Muscle layer of duodenum (tissue), 2 donors: ENCODE data around the gene PEX14.

Experiments used
- H3K27ac ChIP-seq: one replicate; pipeline ENCODE4 v1.7.0; 2013; ENCODE audit warnings: mild to moderate bottlenecking, low read length
- H3K27me3 ChIP-seq: one replicate; pipeline ENCODE4 v1.7.0; 2013; ENCODE audit warnings: low read depth, mild to moderate bottlenecking, control low read depth, low read length
- H3K36me3 ChIP-seq, 2 donors: one replicate each; pipeline ENCODE4 v1.7.0; 2013; ENCODE audit warnings: low read length in 2 of 2, control low read depth in 1 of 2, mild to moderate bottlenecking in 1 of 2; ENCODE audit not compliant: insufficient read depth in 2 of 2, control insufficient read depth in 1 of 2
- H3K4me1 ChIP-seq, 2 donors: one replicate each; pipeline ENCODE4 v1.7.0; 2013; ENCODE audit warnings: low read length in 2 of 2, mild to moderate bottlenecking in 2 of 2, control low read depth in 1 of 2, moderate library complexity in 1 of 2; ENCODE audit not compliant: insufficient read depth in 2 of 2, control insufficient read depth in 1 of 2
- H3K4me3 ChIP-seq, 2 donors: one replicate each; pipeline ENCODE4 v1.7.0; 2013; ENCODE audit warnings: low read length in 2 of 2, low read depth in 1 of 2, mild to moderate bottlenecking in 1 of 2
- H3K9me3 ChIP-seq, 2 donors: one replicate each; pipeline ENCODE4 v1.7.0; 2013; ENCODE audit warnings: low read length in 2 of 2, control low read depth in 1 of 2, mild to moderate bottlenecking in 1 of 2; ENCODE audit not compliant: control insufficient read depth in 1 of 2
- donor health status: healthy.

Gene PEX14

DNA sequence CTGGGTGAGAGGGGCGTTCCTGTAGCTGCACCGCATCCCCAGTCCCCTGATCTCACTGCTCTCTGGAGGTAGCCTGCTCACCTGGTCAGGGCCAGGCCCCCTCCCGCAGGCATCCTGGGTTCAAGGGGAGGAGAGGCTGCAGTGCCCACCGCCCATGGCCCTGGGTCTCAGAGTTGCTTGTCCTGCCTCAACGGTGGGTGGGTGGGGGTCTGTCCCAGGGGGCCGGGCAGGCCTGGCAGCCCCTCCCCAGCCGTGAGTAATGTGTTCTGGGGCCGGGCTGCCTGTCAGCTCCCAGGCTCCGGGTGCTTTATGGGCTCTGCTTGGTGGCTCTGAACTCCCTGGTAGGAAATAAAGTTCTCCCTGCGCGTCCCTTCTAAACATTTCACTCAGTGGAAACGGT is 194.8 kb downstream of the PEX14 start:
- peaks cover 0 to 70% of the 10 kb centered on the region in 2 donors for H3K4me1 ChIP-seq
- peaks cover 0 to 6% of the 10 kb centered on the region in 2 donors for H3K36me3 ChIP-seq
- no peaks in the 10 kb centered on the region for H3K27me3 ChIP-seq
- H3K4me3 ChIP-seq, result no peak overlapping the region
- H3K9me3 ChIP-seq, result no peaks in the 10 kb centered on the region
- H3K27ac ChIP-seq, result no peak overlapping the region

DNA sequence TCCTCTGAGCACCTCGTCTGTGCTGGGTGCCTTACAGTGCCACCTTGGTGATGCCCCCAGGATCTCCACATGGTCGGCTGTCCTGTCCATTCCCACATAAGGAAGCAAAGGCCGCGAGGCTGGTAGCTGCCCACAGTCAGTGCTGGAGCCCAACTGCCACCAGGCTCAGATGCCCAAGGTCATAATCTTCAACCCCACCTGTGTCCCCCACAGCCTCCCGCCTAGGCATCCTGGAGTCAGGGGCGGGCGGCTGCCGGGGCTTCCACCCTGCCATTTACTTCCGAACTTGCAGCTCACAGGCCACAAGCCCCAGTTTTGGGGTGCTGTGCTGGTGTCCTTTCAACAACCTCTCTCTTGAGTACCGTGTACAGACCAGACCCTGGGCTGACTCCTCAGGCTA is 195.4 kb downstream of the PEX14 start:
- Histone ChIP-seq H3K27ac (no peak overlapping the region), H3K36me3 (peaks cover 0 to under 1% of the 10 kb centered on the region in 2 donors), H3K4me3 (no peak overlapping the region), H3K27me3 (no peaks in the 10 kb centered on the region), H3K9me3 (no peaks in the 10 kb centered on the region), H3K4me1 (peaks cover 0 to 70% of the 10 kb centered on the region in 2 donors)

DNA sequence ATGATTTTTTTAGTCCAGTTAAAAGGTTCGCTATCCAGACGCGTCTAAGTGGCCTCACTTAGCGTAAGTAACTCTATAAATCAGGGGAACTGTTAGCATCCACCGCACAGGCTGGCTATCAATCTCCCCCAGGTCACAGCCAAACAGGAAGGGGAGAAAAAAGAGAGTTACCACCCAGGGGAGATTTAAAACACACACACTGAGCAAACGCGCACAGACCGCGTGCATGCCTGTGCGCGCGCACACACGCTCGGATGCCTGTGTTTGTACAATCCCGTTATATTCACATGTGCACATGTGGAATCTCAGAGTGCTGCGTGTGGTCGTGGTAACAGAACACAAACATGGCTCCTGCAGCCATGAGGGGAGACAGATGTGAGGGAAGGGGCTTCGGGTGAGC is 196.3 kb downstream of the PEX14 start:
- Histone ChIP-seq H3K9me3 (no peaks in the 10 kb centered on the region), H3K36me3 (no peaks in the 10 kb centered on the region), H3K4me3 (no peak overlapping the region), H3K4me1 (peaks cover 0 to 77% of the 10 kb centered on the region in 2 donors), H3K27ac (no peak overlapping the region), H3K27me3 (no peaks in the 10 kb centered on the region)

DNA sequence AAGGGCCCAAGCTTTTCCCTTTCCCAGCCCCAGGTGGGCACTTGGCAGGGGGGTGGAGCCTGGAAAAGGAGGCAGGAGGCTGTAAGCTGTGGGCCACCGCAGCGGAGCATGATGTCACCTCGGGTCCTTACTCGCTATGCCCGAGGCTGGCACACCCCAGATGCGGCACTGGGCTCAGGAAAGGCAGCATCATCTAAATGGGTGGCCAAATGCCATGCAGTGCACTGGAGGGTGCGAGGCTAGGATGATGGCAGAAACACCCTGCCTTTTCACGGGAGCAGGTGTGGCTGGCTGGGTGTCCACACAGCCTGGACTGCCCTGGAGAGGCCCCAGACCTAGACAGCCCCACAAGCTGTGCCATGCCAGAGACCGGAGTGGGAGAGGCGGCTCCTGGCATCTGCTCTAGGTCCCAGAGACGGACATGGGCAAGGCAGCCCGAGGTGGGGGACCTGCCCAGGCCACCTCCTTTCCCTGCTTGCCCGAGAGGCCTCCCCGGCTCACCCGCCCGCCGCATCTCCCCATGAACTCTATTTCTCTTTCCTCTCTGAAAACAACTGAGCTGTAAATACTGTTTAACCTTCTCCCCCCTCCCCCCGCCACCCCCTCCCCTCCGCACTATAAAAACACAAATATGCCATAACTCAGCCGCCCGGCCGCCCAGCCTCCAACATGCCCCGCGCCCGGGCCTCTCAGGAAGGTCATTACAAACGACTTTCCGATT is 197.0 kb downstream of the PEX14 start:
- Histone ChIP-seq H3K4me3 (no peak overlapping the region), H3K9me3 (no peaks in the 10 kb centered on the region), H3K27ac (no peak overlapping the region), H3K27me3 (no peaks in the 10 kb centered on the region), H3K4me1 (peaks cover 0 to 84% of the 10 kb centered on the region in 2 donors), H3K36me3 (no peaks in the 10 kb centered on the region)

DNA sequence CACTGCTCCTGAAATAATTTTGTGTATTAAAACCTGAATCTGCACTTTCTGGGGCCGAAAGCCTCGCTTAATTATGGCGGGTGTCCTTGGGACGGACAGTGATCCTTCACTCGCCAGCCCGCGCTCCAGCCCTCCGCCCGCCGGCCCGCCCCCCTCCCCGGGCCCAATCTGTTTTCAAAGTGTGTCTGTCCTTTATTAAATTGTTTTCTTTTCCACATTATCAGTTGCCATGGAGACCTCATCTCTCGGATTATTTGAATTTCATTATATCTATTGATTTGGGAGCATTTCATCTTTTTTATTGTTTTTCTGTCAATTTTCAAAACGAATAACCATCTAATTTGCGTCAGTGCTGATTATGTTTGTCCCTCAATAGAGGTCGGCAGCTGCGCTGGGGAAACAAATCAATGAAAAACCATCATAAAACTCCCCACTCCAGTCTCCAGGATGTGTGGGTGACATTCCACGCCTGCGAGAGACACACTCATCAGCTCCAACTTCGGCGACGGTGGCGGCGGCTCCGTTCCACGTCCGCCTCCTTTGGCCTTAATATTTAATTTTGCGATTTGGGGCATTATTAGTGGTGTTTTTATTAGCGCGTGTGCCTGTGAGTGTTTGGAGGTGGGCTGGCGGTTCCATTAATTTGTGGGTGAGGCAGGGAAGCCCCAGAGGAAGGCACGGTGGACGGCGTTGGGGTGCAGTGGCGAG is 197.7 kb downstream of the PEX14 start:
- H3K4me1 ChIP-seq, result peaks cover 0 to 86% of the 10 kb centered on the region in 2 donors
- no peaks in the 10 kb centered on the region for H3K27me3 ChIP-seq
- H3K9me3 ChIP-seq, result no peaks in the 10 kb centered on the region
- H3K4me3 ChIP-seq, result no peak overlapping the region
- H3K36me3 ChIP-seq, result no peaks in the 10 kb centered on the region
- H3K27ac ChIP-seq, result no peak overlapping the region

DNA sequence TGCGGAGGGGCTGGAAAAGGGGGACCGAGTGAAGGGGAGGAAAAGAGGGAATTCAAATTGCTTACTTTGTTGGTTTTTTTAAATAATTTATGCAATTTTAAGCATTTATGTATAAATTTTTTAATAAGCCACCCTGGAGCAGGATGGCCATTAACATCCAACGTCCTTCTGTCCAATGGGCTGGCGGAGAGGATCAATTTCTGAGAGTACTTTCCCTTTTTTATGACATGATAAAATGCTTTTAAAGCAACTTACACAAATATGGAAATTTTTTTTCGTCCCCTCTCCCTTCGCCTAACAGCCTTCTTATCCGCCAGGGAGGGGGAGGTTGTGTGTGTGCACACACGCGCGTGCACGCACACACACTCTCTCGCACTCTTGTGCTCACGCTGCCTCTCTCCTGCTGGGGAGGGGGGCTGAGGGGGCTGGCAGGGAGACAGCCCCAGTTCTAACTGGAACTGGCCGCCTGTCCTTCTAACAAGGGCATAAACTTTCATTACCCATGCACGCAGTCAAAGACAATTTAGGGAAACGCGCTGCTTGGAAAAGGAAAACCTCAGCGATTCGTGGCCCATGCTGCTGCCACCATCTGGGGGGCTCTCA is 198.5 kb downstream of the PEX14 start:
- no peaks in the 10 kb centered on the region for H3K9me3 ChIP-seq
- H3K27me3 ChIP-seq, result no peaks in the 10 kb centered on the region
- no peak overlapping the region for H3K4me3 ChIP-seq
- no peak overlapping the region for H3K27ac ChIP-seq
- H3K4me1 ChIP-seq, result peaks cover 0 to 88% of the 10 kb centered on the region in 2 donors
- H3K36me3 ChIP-seq, result no peaks in the 10 kb centered on the region

DNA sequence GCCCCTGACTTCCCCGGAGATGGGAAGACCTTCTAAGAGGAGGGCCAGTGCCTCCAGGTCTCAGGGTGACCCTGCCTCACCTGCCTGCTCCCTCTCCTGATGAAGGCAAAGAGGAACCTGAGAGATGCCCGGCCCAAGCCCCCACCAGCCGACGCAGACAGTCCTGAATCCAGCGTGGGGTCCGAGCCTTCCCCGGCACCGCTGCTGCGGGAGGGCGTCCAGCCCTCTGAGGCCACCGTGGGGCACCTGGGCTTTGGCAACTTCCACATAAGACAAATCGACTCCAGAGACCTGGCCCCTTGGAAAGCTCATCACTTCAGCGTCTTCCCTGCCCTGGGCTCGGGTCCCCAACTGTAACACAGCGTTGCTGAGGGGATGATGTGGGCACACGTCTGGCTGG is 199.5 kb downstream of the PEX14 start:
- H3K4me1 ChIP-seq, result peaks cover 0 to 88% of the 10 kb centered on the region in 2 donors
- no peaks in the 10 kb centered on the region for H3K36me3 ChIP-seq
- H3K27me3 ChIP-seq, result no peaks in the 10 kb centered on the region
- H3K4me3 ChIP-seq, result no peak overlapping the region
- no peak overlapping the region for H3K27ac ChIP-seq
- H3K9me3 ChIP-seq, result no peaks in the 10 kb centered on the region

DNA sequence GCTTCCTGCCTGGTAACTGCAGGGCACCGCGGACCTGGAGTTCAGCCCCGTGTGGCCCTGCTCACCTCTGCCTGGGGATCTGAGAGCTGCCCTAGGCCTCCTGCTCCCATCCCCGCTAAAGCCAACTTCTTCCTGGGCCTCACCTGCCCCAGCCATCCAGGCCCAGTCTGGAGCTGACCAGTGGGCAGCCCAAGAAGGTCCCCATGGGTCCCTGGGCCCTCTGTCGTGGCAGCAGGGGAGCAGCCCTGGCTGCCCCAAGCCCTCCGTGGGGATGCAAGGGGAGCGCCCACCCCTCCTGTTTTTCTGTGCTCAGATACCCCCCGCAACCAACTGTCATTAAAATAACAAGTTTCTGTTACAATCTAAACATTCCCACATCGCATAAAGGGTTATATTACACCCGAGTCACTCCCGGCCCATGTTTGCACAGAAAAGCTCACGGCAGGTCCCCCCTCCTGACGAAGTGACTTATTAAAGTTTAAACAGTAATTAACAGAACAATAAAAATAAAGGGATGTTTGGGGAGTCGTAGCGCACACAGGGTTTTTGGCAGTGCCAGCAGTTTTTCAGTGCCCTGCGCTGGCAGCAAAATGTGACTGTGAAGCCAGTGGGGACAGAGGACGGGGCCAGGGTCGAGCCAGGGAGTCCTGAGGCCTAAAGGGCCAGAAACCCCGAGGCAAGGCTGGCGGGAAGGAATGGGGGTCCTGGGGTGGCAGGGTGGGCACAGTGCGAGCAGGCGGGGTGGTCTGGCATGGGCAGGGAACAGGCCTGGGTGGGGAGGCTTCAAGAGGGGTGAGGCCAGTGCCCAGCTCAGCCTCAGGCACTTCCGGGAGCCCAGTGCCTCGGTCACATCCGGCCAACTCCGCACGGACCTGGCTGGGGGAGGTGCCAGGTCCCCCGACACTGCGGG is 200.2 kb downstream of the PEX14 start:
- peaks cover 0 to 88% of the 10 kb centered on the region in 2 donors for H3K4me1 ChIP-seq
- no peak overlapping the region for H3K4me3 ChIP-seq
- no peaks in the 10 kb centered on the region for H3K9me3 ChIP-seq
- no peaks in the 10 kb centered on the region for H3K36me3 ChIP-seq
- H3K27me3 ChIP-seq, result no peaks in the 10 kb centered on the region
- no peak overlapping the region for H3K27ac ChIP-seq

DNA sequence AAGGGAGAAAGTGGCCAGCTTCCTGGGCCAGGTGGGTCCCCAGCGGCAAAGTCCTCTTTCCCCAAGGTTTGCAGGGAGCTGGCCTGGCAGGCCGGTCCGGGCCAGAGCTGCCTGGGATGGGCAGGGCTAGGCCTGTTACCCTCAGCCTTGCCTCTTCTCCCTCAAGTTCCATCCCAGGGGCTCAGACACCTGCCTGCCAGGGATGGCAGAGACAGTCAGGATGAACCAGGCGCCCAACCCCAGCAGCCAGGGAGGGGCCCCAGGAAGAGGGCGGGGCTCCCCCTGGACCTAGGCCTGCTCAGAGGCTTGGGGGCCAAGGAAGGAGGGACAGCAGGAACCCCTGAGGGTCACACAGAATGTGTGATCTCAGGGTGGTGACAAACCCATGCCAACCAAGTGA is 201.1 kb downstream of the PEX14 start:
- H3K27ac ChIP-seq, result no peak overlapping the region
- H3K9me3 ChIP-seq, result no peaks in the 10 kb centered on the region
- H3K4me1 ChIP-seq, result peaks cover 0 to 85% of the 10 kb centered on the region in 2 donors
- H3K36me3 ChIP-seq, result no peaks in the 10 kb centered on the region
- H3K27me3 ChIP-seq, result no peaks in the 10 kb centered on the region
- H3K4me3 ChIP-seq, result no peak overlapping the region

DNA sequence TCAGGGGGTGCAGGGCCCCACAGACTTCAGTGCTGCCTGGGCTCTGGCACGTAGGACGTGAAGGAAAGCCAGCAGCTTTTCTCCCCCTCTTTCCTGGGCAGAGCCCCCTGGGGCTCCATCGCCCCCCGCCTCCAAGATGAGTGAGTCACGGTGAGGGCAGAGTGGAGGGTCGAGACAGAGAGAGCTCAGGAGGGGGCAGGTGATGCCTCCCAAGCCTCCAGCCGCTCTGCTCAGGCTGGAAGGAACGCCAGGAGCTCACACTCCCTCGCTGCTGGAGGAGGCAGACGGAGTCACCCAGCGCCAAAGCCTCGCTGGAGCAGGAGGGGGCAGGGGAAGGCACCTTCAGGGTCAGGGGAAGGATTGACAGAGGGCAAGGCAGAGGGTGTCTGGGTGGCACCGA is 202.2 kb downstream of the PEX14 start:
- H3K27ac ChIP-seq, result no peak overlapping the region

More for the DNA sequence above, 202.2 kb downstream of the PEX14 start:
- H3K4me1 ChIP-seq, result peaks cover 3 to 79% of the 10 kb centered on the region in 2 donors
- H3K36me3 ChIP-seq, result no peaks in the 10 kb centered on the region
- H3K27me3 ChIP-seq, result no peaks in the 10 kb centered on the region
- H3K9me3 ChIP-seq, result no peaks in the 10 kb centered on the region
- H3K4me3 ChIP-seq, result no peak overlapping the region
